MM.1S (cell line): ENCODE measurements around the gene AP4S1.
"Not testable (repeated sequence)": the region's sequence is repeated elsewhere in the genome, so short reads cannot be mapped to it uniquely, and the experiment has no call there.

Experiments
- DNase-seq: peaks from one replicate; pipeline ENCODE4 v3.0.0-alpha.2; 2015
- H2AFZ ChIP-seq: fragments of 300-600 bp; sonication (generic); 2 replicates; pipeline ENCODE4 v1.6.0; 2016; ENCODE audit warnings: antibody characterized with exemption, low read length
- H3F3A ChIP-seq: fragments of 300-600 bp; sonication (generic); 2 replicates; pipeline ENCODE4 v1.6.1; 2016; ENCODE audit warnings: mild to moderate bottlenecking, antibody characterized with exemption, low read length, moderate library complexity, mixed read lengths; ENCODE audit not compliant: insufficient read depth
- H3K27ac ChIP-seq: fragments of 300-600 bp; sonication (generic); 2 replicates; pipeline ENCODE4 v1.5.1; 2016; ENCODE audit warnings: mild to moderate bottlenecking, low read length
- H3K27me3 ChIP-seq: fragments of 300-600 bp; sonication (generic); replicated peaks from 2 replicates; pipeline ENCODE4 v1.6.0; 2016; ENCODE audit warnings: low read length; ENCODE audit not compliant: insufficient read depth
- H3K36me3 ChIP-seq: fragments of 300-600 bp; sonication (generic); replicated peaks from 2 replicates; pipeline ENCODE4 v1.6.1; 2016; ENCODE audit warnings: mild to moderate bottlenecking, low read length, mixed read lengths; ENCODE audit not compliant: insufficient read depth
- H3K4me1 ChIP-seq: fragments of 300-600 bp; sonication (generic); 2 replicates; pipeline ENCODE4 v1.6.1; 2016; ENCODE audit warnings: low read length, mixed read lengths
- H3K4me2 ChIP-seq: fragments of 300-600 bp; sonication (generic); 2 replicates; pipeline ENCODE4 v1.6.0; 2016; ENCODE audit warnings: low read depth, low read length
- H3K4me3 ChIP-seq: fragments of 300-600 bp; sonication (generic); 2 replicates; pipeline ENCODE4 v1.5.1; 2016; ENCODE audit warnings: low read length, mixed read lengths
- H3K79me2 ChIP-seq: fragments of 300-600 bp; sonication (generic); 2 replicates; pipeline ENCODE4 v1.6.1; 2016; ENCODE audit warnings: mixed run types, low read length, mixed read lengths
- H3K9ac ChIP-seq: fragments of 300-600 bp; sonication (generic); 2 replicates; pipeline ENCODE4 v1.6.1; 2016; ENCODE audit warnings: low read length, mixed read lengths
- H3K9me2 ChIP-seq: fragments of 300-600 bp; sonication (generic); replicated peaks from 2 replicates; pipeline ENCODE4 v1.6.1; 2016; ENCODE audit warnings: mild to moderate bottlenecking, low read length, mixed read lengths; ENCODE audit not compliant: insufficient read depth
- H3K9me3 ChIP-seq: fragments of 300-600 bp; sonication (generic); replicated peaks from 2 replicates; pipeline ENCODE4 v1.6.1; 2016; ENCODE audit warnings: mild to moderate bottlenecking, low read length, mixed read lengths; ENCODE audit not compliant: insufficient read depth
- H4K20me1 ChIP-seq: fragments of 300-600 bp; sonication (generic); 2 replicates; pipeline ENCODE4 v1.6.1; 2016; ENCODE audit warnings: mild to moderate bottlenecking, low read length, moderate library complexity, mixed read lengths; ENCODE audit not compliant: insufficient read depth
- CTCF ChIP-seq: fragments of 300-600 bp; sonication (generic); IDR thresholded peaks from 2 replicates; pipeline ENCODE4 v1.5.1; 2016; ENCODE audit warnings: antibody characterized with exemption, low read length, mixed read lengths
- EZH2 ChIP-seq: fragments of 300-600 bp; sonication (generic); optimal IDR thresholded peaks from 2 replicates; pipeline ENCODE3; 2017; ENCODE audit warnings: low read depth, mild to moderate bottlenecking, antibody characterized with exemption, low read length, mixed read lengths
- EZH2phosphoT487 ChIP-seq: fragments of 300-600 bp; sonication (generic); IDR thresholded peaks from 2 replicates; pipeline ENCODE4 v1.6.1; 2018; ENCODE audit warnings: antibody characterized with exemption, low read length

Gene AP4S1

GRCh38 chr14:31038521-31039166 lies 13.2 kb downstream of the AP4S1 start:
- TF ChIP-seq EZH2phosphoT487 (no peak), CTCF (no peak), EZH2 (no peak)
- no peaks in the 10 kb centered on the region for H3K9me2 ChIP-seq
- no peaks in the 10 kb centered on the region for H3F3A ChIP-seq
- no peak overlapping the region for H2AFZ ChIP-seq
- no peak overlapping the region for H3K9ac ChIP-seq
- no peaks in the 10 kb centered on the region for H3K36me3 ChIP-seq
- no peaks in the 10 kb centered on the region for H4K20me1 ChIP-seq
- H3K27ac ChIP-seq = no peak overlapping the region
- H3K79me2 ChIP-seq = no peaks in the 10 kb centered on the region
- no peaks in the 10 kb centered on the region for H3K9me3 ChIP-seq
- H3K27me3 ChIP-seq = no peaks in the 10 kb centered on the region
- no peak for DNase-seq
- no peaks in the 10 kb centered on the region for H3K4me1 ChIP-seq
- H3K4me2 ChIP-seq = no peak overlapping the region
- H3K4me3 ChIP-seq = no peak overlapping the region

GRCh38 chr14:31042300-31042699 lies 16.9 kb downstream of the AP4S1 start:
- H3K27ac ChIP-seq = no peak overlapping the region
- H4K20me1 ChIP-seq = no peaks in the 10 kb centered on the region
- no peaks in the 10 kb centered on the region for H3F3A ChIP-seq
- no peak for TF ChIP-seq CTCF
- TF ChIP-seq EZH2 = no peak
- TF ChIP-seq EZH2phosphoT487 = no peak
- no peaks in the 10 kb centered on the region for H3K9me3 ChIP-seq
- no peaks in the 10 kb centered on the region for H3K9me2 ChIP-seq
- no peaks in the 10 kb centered on the region for H3K79me2 ChIP-seq
- no peak overlapping the region for H3K4me2 ChIP-seq
- no peak overlapping the region for H3K4me3 ChIP-seq
- H3K36me3 ChIP-seq = no peaks in the 10 kb centered on the region
- no peak overlapping the region for H2AFZ ChIP-seq
- DNase-seq = no peak
- no peaks in the 10 kb centered on the region for H3K27me3 ChIP-seq
- H3K9ac ChIP-seq = no peak overlapping the region
- no peaks in the 10 kb centered on the region for H3K4me1 ChIP-seq

- DNase-seq, H3K27me3 ChIP-seq, H3K9me3 ChIP-seq, H2AFZ ChIP-seq, H4K20me1 ChIP-seq, H3K4me2 ChIP-seq, H3K36me3 ChIP-seq, H3K27ac ChIP-seq, H3K79me2 ChIP-seq, H3K4me3 ChIP-seq, H3K9ac ChIP-seq, H3K9me2 ChIP-seq, H3F3A ChIP-seq, H3K4me1 ChIP-seq: not testable (repeated sequence)
Observed at GRCh38 chr14:31042893-31043292, 17.4 kb downstream of the AP4S1 start.

GRCh38 chr14:31043379-31043778 lies 17.9 kb downstream of the AP4S1 start:
- no peak for DNase-seq
- H2AFZ ChIP-seq = no peak overlapping the region
- no peaks in the 10 kb centered on the region for H3K36me3 ChIP-seq
- no peak overlapping the region for H3K9ac ChIP-seq
- H4K20me1 ChIP-seq = no peaks in the 10 kb centered on the region
- no peak overlapping the region for H3K27ac ChIP-seq
- no peak overlapping the region for H3K4me3 ChIP-seq
- no peak overlapping the region for H3K4me2 ChIP-seq
- H3F3A ChIP-seq = no peaks in the 10 kb centered on the region
- H3K9me3 ChIP-seq = no peaks in the 10 kb centered on the region
- H3K9me2 ChIP-seq = no peaks in the 10 kb centered on the region
- H3K79me2 ChIP-seq = no peaks in the 10 kb centered on the region
- no peaks in the 10 kb centered on the region for H3K4me1 ChIP-seq
- no peaks in the 10 kb centered on the region for H3K27me3 ChIP-seq
- TF ChIP-seq EZH2phosphoT487 = no peak
- TF ChIP-seq CTCF = no peak
- TF ChIP-seq EZH2 = no peak
